ENCODE measurements around the gene KRTAP10-12.

DNA sequence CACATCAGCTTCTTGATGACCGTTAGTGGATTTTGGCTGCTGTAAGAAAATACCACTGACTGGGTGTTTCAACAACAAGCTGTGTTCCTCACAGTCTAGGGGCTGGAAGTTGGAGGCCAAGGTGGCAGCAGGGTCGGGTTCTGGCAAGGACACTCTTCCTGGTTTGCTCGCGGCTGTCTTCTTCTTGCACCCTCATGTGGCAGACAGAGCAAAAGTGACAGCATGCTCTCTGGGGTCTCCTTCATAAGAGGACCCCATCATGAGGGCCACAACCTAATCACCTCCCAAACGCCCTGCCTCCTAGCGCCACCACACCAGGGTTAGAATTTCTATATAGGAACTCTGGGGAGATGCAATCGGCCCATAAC is 33.0 kb downstream of the KRTAP10-12 start:
- TF ChIP-seq, protein P1, sequence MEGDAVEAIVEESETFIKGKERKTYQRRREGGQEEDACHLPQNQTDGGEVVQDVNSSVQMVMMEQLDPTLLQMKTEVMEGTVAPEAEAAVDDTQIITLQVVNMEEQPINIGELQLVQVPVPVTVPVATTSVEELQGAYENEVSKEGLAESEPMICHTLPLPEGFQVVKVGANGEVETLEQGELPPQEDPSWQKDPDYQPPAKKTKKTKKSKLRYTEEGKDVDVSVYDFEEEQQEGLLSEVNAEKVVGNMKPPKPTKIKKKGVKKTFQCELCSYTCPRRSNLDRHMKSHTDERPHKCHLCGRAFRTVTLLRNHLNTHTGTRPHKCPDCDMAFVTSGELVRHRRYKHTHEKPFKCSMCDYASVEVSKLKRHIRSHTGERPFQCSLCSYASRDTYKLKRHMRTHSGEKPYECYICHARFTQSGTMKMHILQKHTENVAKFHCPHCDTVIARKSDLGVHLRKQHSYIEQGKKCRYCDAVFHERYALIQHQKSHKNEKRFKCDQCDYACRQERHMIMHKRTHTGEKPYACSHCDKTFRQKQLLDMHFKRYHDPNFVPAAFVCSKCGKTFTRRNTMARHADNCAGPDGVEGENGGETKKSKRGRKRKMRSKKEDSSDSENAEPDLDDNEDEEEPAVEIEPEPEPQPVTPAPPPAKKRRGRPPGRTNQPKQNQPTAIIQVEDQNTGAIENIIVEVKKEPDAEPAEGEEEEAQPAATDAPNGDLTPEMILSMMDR (IDR thresholded peaks at IDR 0.05) = no peak
- TF ChIP-seq POLR2A (IDR thresholded peaks at IDR 0.05) = no peak
